Brain microvascular endothelial cell (primary cell): ENCODE measurements around the gene ARHGAP26.

ENCODE experiments used
- DNase-seq: peaks from one replicate; pipeline ENCODE4 v3.0.0-alpha.2; 2020
- H3K27ac ChIP-seq: fragments of 250-450 bp; sonication (Bioruptor Pico); 2 replicates; pipeline ENCODE4 v1.5.1; 2020; ENCODE audit warnings: mild to moderate bottlenecking, moderate library complexity
- H3K27me3 ChIP-seq: fragments of 250-450 bp; sonication (Bioruptor Pico); replicated peaks from 2 replicates; pipeline ENCODE4 v1.5.1; 2020; ENCODE audit warnings: mild to moderate bottlenecking
- H3K36me3 ChIP-seq: fragments of 250-450 bp; sonication (Bioruptor Pico); replicated peaks from 2 replicates; pipeline ENCODE4 v1.5.1; 2020; ENCODE audit warnings: mild to moderate bottlenecking
- H3K4me3 ChIP-seq: 2 replicates; pipeline ENCODE4 v1.5.1; 2011; ENCODE audit warnings: low read depth, mild to moderate bottlenecking, control low read depth, low read length, moderate library complexity
- CTCF ChIP-seq: IDR thresholded peaks from 2 replicates; pipeline ENCODE4 v1.5.1; 2011; ENCODE audit warnings: low read depth, mild to moderate bottlenecking, moderate library complexity, low read length, control low read depth, inconsistent platforms; ENCODE audit errors: missing control alignments
- in situ Hi-C: cut with HindIII; loops from 2 replicates; pipeline ENCODE4 v1.10.0; 2017; ENCODE audit warnings: low sequenced_read_pairs, low pct_ligation_motif_present

The ARHGAP26 gene

GRCh38 chr5:142826741-142827492, 56.7 kb downstream of the ARHGAP26 start:
- peak overlapping the region; percentile 14 for H3K27ac ChIP-seq
- H3K4me3 ChIP-seq: no peak overlapping the region
- H3K36me3 ChIP-seq: no peaks in the 10 kb centered on the region
- no peaks in the 10 kb centered on the region for H3K27me3 ChIP-seq
- in situ Hi-C loops: no loop called here
- TF ChIP-seq CTCF: no peak
- DNase-seq: peak; percentile 62

- Histone ChIP-seq H3K4me3 (no peak overlapping the region), H3K27me3 (no peaks in the 10 kb centered on the region), H3K36me3 (no peaks in the 10 kb centered on the region), H3K27ac (peak overlapping the region; percentile 14)
- in situ Hi-C loops: no loop called here
- no peak for TF ChIP-seq CTCF
- no peak for DNase-seq
Measured at GRCh38 chr5:142827934-142828576, 57.9 kb downstream of the ARHGAP26 start.

- H3K4me3 ChIP-seq: no peak overlapping the region
- TF ChIP-seq CTCF: no peak
- in situ Hi-C loops: no loop called here
Measured at GRCh38 chr5:142828797-142829535, 58.8 kb downstream of the ARHGAP26 start.

GRCh38 chr5:142829801-142830220, 59.6 kb downstream of the ARHGAP26 start:
- peak; percentile 62 for DNase-seq
- Histone ChIP-seq H3K27me3 (no peaks in the 10 kb centered on the region), H3K4me3 (no peak overlapping the region), H3K27ac (peak overlapping the region; percentile 88), H3K36me3 (no peaks in the 10 kb centered on the region)
- in situ Hi-C loops: no loop called here
- no peak for TF ChIP-seq CTCF

More at GRCh38 chr5:142828797-142829535, 58.8 kb downstream of the ARHGAP26 start:
- DNase-seq: no peak
- H3K27me3 ChIP-seq: no peaks in the 10 kb centered on the region
- no peaks in the 10 kb centered on the region for H3K36me3 ChIP-seq
- H3K27ac ChIP-seq: peak overlapping the region; percentile 88

GRCh38 chr5:142830241-142831008, 60.2 kb downstream of the ARHGAP26 start:
- peak; percentile 94 for DNase-seq
- TF ChIP-seq CTCF: no peak
- Histone ChIP-seq H3K27me3 (no peaks in the 10 kb centered on the region), H3K4me3 (no peak overlapping the region), H3K36me3 (no peaks in the 10 kb centered on the region), H3K27ac (peak overlapping the region; percentile 88)
- in situ Hi-C loops: no loop called here
